HCEC 1CT (cell line): ENCODE data around the gene TRIM50.
"Not testable (repeated sequence)": the region's sequence is repeated elsewhere in the genome, so short reads cannot be mapped to it uniquely, and the experiment has no call there.

ENCODE experiments used
- DNase-seq: peaks from one replicate; pipeline ENCODE4 v3.0.0-alpha.2; 2017

TRIM50 gene

DNA sequence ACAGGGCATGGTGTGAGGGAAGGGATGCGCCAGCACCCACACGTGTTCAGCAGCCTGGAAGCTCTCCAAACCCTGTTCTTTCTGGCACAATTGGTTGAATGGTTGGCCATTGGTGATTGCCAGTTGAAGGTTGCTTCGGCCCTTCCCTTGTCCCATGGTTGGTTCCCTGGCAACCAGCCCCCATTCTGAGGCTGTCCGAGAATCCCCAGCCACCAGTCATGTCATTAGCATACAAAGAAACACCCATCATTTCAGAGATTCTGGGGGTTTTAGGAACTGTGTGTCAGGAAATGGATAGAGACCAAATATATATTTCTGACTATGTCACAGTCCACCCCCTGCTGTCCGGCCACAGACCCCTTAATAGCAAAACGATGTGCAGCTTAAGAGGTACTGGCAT is 21.9 kb upstream of the TRIM50 start:
- DNase-seq: no peak

GRCh38 chr7:73345951-73346350 is 18.1 kb upstream of the TRIM50 start:
- DNase-seq: no peak

DNA sequence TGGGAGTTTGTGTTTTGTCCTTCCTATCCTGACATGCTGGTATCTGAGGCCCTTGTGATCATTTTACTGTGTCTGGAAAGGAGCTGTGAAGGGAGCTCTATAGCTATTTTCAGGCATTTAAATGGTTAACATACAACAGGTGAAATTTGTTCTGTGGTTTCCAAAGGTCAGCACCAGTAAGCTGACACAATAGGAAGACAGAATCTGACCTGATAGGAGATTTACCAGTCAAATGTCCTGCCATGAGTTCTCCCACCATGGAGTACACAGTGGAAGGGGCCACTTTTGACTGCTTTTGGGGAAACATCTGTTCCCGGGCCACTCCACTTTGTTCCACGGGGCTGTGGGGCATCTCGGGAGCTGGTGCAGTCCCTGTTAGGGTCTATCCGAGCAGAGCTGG is 17.7 kb upstream of the TRIM50 start:
- no peak for DNase-seq

DNA sequence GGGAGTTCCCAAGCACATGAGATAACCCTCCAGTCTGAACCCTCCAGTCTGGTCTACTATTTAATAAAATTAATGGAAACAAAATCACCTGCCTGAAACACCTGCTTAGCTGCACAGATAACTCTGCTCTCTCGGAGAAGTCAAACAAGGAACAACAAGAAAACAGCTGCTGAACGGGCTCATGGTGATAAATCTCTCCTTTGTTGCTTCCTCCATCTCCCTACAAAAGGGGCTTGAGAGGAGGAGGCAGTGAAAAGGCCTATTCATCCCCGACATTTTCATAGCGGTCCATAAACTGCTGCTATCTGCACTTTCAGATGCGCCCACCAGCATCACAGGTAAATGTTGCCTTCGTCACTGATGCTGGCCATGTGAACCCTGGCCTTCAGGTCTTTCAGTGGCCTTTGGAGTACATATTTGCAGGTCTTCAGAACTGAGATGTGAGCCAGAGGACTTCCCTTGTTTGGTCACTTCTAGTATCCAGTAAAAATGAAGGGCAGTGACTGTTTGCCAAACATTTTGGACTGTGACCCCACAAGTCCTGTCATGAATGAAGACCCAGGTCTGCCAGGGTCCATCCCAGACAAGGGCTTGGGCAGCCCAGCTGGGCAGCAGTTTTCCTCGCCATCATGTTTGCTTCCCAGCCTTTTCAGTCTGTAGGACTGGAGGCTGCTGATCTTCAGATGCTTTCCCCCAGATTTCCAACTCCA is 15.9 kb upstream of the TRIM50 start:
- DNase-seq: no peak

- peak; percentile 43 for DNase-seq
These were observed 14.8 kb upstream of the TRIM50 start for GRCh38 chr7:73342645-73343044.

DNA sequence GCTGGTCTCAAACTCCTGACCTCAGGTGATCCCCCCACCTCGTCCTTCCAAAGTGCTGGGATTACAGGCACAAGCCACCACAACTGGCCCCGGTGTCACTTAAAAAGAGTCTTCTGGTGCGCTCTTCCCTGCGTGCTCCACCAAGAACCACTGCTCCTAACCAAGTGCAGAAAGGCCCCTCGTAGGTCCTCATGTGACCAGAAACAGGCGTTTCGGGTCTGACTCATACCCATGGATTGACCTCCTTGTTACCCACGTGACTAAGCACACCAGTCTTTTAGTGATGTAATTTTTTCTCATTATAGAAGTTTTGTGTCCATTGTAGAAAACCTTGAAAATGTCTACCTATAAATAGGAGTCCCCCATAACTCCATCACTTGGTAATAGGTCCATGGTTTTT is 14.0 kb upstream of the TRIM50 start:
- DNase-seq: peak; percentile 82

GRCh38 chr7:73340514-73340913 is 12.6 kb upstream of the TRIM50 start:
- no peak for DNase-seq

GRCh38 chr7:73338321-73338720 is 10.4 kb upstream of the TRIM50 start:
- DNase-seq: peak; percentile 22

- DNase-seq: no peak
These were observed 4.6 kb upstream of the TRIM50 start for GRCh38 chr7:73332447-73332846.

DNA sequence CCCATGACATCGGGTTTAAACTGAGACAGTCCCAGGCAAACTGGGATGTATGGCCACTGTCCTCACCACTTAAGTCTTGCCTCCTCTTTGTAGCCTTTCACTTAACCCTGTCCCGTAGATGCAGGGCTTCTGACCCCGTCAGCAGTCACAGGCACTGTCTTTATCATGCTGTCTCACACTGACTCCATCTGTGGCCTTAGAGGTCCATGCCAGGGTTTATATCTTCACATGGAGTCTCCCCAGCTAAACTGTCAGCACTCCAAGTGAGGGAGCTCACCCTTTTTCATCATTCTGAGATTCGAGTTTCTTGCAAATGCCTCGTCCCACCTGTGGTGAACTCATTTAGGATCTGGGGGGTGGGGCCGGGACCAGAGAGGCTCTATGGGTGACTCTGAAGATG is 2.9 kb upstream of the TRIM50 start:
- no peak for DNase-seq

DNA sequence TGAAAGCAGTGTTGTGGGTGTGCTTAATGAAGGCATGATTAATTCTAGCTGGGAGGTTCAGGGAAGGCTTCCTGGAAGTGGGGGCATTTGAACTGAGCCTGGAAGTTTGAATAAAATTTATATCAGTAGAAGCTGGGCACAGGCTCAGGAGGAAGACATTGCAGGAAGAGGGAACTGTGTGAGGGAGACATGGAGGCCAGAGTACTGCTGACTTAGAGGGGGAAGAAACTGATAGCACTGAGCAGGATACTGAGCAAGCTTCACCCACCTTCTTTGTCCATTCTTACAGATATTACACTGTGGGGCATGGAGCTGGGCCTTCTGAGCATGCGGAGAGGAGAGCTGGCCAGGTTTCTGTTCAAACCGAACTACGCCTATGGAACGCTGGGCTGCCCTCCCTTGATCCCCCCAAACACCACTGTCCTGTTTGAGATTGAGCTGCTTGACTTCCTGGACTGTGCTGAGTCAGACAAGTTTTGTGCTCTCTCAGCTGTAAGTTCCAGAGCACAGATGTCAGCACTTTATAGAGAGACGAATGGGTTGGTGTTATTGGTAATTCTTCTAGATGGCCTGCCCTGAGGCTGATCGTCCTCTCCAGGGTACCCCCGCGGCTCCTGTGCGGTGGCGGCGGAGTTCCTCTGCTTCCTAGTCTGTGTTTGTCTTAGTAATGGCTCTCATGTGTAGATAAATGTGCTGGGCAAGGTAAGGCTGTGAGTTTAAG is 2.1 kb upstream of the TRIM50 start:
- DNase-seq: peak; percentile 8

DNA sequence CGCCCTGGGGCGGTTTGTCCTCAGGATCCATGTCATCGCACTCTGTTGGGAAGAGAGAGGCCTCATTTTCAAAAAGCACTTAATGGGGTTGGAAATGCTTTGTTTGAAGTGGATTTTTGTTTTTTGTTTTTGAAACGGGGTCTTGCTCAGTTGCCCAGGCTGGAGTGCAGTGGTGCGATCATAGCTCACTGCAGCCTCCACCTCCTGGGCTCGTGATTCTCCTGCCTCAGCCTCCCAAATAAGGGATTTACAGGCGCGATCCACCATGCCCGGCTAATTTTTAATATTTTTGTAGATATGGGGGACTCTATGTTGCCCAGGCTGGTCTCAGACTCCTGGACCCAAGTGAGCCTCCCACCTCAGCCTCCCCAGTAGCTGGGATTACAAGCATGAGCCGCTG is 814 bp upstream of the TRIM50 start:
- no peak for DNase-seq

DNA sequence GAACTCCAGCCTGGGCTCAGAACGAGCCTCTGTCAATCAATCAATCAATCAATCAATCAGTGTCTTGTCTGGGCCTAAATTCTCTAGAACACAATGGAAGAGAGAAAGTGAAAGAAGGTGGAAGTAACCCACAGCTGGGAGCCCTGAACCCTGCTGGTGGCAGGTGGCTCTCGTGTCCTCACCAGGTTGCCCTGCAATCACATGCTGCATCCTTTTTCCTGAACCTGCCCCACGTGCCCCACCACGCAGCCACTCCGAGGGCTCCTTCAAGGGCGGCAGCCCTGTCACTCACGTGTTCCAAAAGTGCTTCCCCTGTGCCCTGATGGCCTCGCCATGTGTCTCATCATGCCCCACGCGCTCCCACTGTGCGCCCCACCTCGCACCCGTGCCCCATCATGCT is 433 bp downstream of the TRIM50 start:
- DNase-seq: not testable (repeated sequence)

- DNase-seq: not testable (repeated sequence)
These were observed 2.5 kb downstream of the TRIM50 start for GRCh38 chr7:73325424-73325823.

GRCh38 chr7:73324081-73324845 is 3.6 kb downstream of the TRIM50 start:
- DNase-seq: peak; percentile 34

DNA sequence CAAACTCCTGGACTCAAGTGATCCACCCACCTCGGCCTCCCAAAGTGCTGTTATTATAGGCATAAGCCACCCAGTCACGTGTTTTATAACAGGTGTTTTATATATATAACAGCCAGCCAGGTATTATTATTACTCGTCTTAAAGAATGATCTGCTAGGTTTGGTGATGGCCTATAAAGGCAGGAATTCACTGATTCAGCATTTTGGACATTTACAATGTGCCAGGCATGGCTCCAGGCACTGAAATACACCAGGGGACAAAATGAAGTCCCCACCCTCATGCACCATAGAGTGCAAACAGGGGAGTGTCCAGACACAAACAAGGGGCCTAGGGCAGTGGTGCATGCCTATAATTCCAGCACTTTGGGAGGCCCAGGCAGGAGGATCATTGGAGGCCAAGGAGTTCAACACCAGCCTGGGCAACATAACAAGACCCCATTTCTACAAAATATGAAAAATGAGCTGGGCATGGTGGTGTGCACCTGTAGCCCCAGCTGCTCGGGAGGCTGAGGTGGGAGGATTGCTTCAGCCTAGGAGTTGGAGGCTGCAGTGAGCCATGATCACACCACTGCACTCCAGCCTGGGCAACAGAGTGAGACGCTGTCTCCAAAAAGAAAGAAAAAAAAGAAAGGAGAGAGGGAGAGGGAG is 4.3 kb downstream of the TRIM50 start:
- not testable (repeated sequence) for DNase-seq

DNA sequence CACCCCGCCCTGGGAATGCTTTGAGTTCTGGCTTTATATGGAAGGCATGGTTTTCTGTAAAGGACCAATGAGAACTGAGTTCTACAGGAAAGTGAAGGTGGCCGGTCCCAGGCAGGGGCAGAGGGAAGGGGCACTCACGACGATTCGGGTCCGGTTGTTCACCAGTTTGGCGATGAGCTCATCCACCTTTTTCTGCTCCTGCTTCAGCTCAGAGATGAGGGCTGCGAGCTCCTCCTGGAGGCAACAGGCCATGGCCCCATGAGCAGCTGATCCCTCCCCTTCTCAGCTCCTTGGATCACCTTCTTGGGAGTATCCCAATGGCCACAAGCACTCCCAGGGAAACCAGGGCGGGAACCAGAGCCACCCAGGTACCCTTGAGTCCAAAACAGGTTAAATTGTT is 7.9 kb downstream of the TRIM50 start:
- DNase-seq: not testable (repeated sequence)

- DNase-seq: not testable (repeated sequence)
These were observed 8.3 kb downstream of the TRIM50 start for GRCh38 chr7:73319541-73319940.

- DNase-seq: not testable (repeated sequence)
These were observed 9.2 kb downstream of the TRIM50 start for GRCh38 chr7:73318656-73319204.

DNA sequence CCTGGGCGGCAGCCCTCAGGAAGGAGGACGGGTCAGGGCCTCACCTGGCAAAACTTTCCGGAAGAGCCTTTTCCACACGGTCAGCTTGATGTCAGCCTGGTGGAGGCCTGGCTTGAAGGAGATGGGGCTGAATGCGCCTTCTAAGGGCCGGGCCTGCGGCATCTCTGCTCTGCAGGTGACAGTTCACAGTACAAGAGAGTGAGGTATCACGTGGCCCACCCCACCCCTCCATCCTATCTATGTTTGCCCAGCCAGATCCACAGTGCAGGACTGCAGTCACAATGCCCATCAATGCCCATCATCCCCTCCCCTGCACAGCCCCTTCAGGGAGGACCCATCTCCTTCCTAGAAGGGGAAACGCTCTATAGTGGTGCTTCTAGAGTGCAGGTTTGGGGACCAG is 11.4 kb downstream of the TRIM50 start:
- no peak for DNase-seq

DNA sequence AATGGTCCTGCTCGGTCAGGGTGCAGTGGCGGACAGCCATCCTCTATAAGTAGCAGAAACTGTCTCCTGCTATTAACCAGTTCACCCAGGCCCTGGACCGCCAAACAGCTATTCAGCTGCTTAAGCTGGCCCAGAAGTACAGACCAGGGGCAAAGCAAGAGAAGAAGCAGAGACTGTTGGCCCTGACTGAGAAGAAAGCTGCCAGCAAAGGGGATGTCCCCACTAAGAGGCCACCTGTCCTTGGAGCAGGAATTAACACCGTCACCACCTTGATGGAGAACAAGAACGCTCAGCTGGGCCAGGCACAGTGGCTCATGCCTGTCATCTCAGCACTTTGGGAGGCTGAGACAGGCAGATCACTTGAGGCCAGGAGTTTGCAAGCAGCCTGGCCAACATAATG is 13.6 kb downstream of the TRIM50 start:
- DNase-seq: no peak

GRCh38 chr7:73313521-73313906 is 14.4 kb downstream of the TRIM50 start:
- DNase-seq: no peak
